ENCODE results near the gene DDB1. TPM values are rescaled to one million over a fixed set of nuclear protein-coding genes. Genes with fewer than 3 reads are reported as not detected.

Gene DDB1
- total and polyA plus RNA-seq, 2 experiments from 2014 or later = 286 to 321 TPM

DNA sequence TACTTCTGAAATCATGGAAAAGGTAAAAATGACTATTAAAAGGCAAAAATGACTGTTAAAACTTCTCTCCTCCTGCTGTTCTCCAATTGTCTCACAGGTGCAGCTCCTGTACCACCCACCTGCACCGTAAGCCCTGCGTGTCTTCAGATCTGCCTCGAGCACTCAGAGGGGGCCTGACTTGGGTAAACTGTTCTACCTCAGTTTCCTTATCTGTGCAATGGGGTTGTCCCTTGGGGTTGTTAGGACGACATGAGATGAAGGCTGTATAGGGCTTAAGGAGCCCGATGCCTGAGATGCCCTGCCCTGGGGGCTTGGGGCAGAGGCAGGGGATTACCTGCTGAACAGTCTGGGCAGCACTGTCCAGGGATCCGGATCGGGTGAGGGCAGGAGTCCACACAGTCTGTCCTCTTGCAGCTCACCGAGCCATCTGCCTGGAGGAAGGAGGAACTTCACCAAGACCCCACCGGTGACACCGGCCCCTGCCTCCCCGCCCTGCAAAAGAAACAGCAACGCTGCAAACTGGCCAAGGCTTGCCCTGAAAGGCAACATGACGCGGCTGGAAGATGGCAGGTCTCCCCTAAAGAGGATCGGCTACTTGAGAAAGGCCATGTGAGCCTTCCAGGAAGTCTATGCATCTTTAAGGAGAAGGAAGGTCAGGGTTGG, 64.2 kb downstream of the DDB1 start:
- TF ChIP-seq, protein P1, sequence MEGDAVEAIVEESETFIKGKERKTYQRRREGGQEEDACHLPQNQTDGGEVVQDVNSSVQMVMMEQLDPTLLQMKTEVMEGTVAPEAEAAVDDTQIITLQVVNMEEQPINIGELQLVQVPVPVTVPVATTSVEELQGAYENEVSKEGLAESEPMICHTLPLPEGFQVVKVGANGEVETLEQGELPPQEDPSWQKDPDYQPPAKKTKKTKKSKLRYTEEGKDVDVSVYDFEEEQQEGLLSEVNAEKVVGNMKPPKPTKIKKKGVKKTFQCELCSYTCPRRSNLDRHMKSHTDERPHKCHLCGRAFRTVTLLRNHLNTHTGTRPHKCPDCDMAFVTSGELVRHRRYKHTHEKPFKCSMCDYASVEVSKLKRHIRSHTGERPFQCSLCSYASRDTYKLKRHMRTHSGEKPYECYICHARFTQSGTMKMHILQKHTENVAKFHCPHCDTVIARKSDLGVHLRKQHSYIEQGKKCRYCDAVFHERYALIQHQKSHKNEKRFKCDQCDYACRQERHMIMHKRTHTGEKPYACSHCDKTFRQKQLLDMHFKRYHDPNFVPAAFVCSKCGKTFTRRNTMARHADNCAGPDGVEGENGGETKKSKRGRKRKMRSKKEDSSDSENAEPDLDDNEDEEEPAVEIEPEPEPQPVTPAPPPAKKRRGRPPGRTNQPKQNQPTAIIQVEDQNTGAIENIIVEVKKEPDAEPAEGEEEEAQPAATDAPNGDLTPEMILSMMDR (IDR thresholded peaks at IDR 0.05; ENCODE audit: low read depth, low read length) = no peak
- H3K27ac ChIP-seq = no peak overlapping the region
- H3K4me3 ChIP-seq = no peak overlapping the region
- no peak for DNase-seq (ENCODE audit: low read depth in 1 of 2, low spot score in 1 of 2)
- no peaks in the 10 kb centered on the region for H3K4me1 ChIP-seq (ENCODE audit: low read depth)
- H3K36me3 ChIP-seq = no peaks in the 10 kb centered on the region
- no peaks in the 10 kb centered on the region for H3K27me3 ChIP-seq
- H3K9me3 ChIP-seq (ENCODE audit: low read depth) = no peaks in the 10 kb centered on the region

DNA sequence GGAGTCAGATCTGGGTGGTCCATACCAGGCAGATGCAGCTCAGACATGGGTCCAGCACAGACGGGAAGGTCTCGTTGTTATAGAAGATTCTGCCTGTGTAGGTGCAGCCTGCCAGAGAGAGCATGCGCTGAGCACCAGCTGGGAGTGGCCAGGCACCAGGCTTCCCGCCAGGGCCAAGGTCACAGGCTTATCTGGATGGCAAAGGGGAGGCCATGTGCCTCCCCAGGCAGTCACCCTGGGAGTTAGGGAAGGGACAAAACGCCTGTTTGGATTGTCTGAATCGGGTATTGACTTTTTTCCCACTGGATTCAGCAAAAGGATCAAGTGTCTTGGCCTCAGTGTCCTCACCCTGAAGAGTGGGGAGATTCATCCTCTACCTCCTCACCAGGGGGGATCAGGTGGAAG, 65.5 kb downstream of the DDB1 start:
- no peaks in the 10 kb centered on the region for H3K36me3 ChIP-seq
- TF ChIP-seq, protein P1 (IDR thresholded peaks at IDR 0.05; ENCODE audit: low read depth, low read length) = no peak
- no peaks in the 10 kb centered on the region for H3K27me3 ChIP-seq
- H3K4me1 ChIP-seq (ENCODE audit: low read depth) = no peaks in the 10 kb centered on the region
- no peak overlapping the region for H3K27ac ChIP-seq
- DNase-seq (ENCODE audit: low read depth in 1 of 2, low spot score in 1 of 2) = no peak
- no peaks in the 10 kb centered on the region for H3K9me3 ChIP-seq (ENCODE audit: low read depth)
- no peak overlapping the region for H3K4me3 ChIP-seq

DNA sequence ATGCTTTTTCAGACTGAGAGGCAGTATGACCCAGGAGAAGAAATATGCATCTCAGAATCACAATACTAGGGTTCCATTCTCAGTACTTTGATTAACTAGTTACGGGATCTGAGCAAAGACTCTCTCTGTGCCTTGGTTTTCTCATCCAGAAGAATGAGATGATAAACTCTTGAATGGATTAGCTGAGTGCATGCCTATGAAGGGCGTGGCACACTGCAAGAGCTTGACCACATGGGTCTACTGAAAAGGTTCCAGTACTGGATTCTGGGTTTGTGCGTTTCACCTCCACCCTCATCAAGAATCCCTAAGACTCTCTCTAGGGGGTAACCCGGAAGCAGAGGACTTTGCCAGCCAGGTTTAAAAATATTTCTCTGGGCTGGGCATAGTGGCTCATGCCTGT, 66.3 kb downstream of the DDB1 start:
- H3K27ac ChIP-seq = no peak overlapping the region
- H3K4me1 ChIP-seq (ENCODE audit: low read depth) = no peaks in the 10 kb centered on the region
- no peaks in the 10 kb centered on the region for H3K9me3 ChIP-seq (ENCODE audit: low read depth)
- TF ChIP-seq, protein P1 (IDR thresholded peaks at IDR 0.05; ENCODE audit: low read depth, low read length) = no peak
- H3K36me3 ChIP-seq = no peaks in the 10 kb centered on the region
- no peak for DNase-seq (ENCODE audit: low read depth in 1 of 2, low spot score in 1 of 2)
- H3K4me3 ChIP-seq = no peak overlapping the region
- no peaks in the 10 kb centered on the region for H3K27me3 ChIP-seq

DNA sequence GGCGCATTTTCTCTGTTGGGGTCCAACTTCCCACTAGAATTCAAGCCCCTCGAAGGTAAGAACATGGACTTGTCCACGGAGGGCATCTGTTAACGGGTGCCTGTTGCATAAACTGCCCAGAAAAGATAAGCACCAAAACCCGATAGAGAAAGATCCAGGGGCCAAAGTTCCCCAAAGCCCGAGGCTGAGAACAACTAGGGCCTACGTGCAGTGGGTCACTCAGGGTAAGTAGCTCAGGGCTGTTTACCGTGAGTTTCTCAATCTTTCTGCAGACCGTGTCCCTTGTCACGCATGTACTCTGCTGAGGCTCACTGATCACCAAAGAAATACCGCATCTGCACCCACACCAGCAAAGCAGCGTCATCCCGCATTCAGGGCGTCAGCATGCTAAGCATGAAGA, 67.5 kb downstream of the DDB1 start:
- Histone ChIP-seq H3K4me3 (no peak overlapping the region), H3K27ac (no peak overlapping the region), H3K9me3 (ENCODE audit: low read depth) (no peaks in the 10 kb centered on the region), H3K36me3 (no peaks in the 10 kb centered on the region), H3K4me1 (ENCODE audit: low read depth) (no peaks in the 10 kb centered on the region), H3K27me3 (no peaks in the 10 kb centered on the region)
- TF ChIP-seq, protein P1 (IDR thresholded peaks at IDR 0.05; ENCODE audit: low read depth, low read length) = no peak
- no peak for DNase-seq (ENCODE audit: low read depth in 1 of 2, low spot score in 1 of 2)

DNA sequence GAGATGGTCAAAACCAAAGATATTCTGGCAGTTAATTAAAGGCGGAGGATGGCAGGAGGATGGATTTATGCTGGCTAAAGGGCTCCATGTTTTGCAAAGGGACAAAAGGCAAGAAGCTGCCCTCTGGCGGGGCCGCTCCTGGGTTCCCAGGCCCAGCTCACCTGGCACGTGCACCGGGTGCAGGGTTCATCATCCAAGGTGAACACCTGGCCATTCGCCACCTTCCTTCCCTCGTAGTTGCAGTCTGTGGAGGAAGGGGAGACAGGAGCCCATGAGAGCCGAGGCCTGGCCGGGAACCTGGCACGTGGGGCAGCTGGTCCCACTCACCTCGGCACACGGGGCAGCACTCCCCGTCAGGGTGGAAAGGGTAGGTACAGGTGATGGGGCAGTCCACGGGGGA, 68.1 kb downstream of the DDB1 start:
- no peak overlapping the region for H3K27ac ChIP-seq
- TF ChIP-seq, protein P1 (IDR thresholded peaks at IDR 0.05; ENCODE audit: low read depth, low read length) = no peak
- no peaks in the 10 kb centered on the region for H3K4me1 ChIP-seq (ENCODE audit: low read depth)
- H3K36me3 ChIP-seq = no peaks in the 10 kb centered on the region
- H3K9me3 ChIP-seq (ENCODE audit: low read depth) = no peaks in the 10 kb centered on the region
- H3K27me3 ChIP-seq = no peaks in the 10 kb centered on the region
- DNase-seq (ENCODE audit: low read depth in 1 of 2, low spot score in 1 of 2) = no peak
- no peak overlapping the region for H3K4me3 ChIP-seq
